ENCODE data around the gene ZNF816.
A peak's percentile ranks its signal among the peaks of the same experiment; 100 is the strongest.
"Not testable (repeated sequence)": the region's sequence is repeated elsewhere in the genome, so short reads cannot be mapped to it uniquely, and the experiment has no call there.

Gene ZNF816

DNA sequence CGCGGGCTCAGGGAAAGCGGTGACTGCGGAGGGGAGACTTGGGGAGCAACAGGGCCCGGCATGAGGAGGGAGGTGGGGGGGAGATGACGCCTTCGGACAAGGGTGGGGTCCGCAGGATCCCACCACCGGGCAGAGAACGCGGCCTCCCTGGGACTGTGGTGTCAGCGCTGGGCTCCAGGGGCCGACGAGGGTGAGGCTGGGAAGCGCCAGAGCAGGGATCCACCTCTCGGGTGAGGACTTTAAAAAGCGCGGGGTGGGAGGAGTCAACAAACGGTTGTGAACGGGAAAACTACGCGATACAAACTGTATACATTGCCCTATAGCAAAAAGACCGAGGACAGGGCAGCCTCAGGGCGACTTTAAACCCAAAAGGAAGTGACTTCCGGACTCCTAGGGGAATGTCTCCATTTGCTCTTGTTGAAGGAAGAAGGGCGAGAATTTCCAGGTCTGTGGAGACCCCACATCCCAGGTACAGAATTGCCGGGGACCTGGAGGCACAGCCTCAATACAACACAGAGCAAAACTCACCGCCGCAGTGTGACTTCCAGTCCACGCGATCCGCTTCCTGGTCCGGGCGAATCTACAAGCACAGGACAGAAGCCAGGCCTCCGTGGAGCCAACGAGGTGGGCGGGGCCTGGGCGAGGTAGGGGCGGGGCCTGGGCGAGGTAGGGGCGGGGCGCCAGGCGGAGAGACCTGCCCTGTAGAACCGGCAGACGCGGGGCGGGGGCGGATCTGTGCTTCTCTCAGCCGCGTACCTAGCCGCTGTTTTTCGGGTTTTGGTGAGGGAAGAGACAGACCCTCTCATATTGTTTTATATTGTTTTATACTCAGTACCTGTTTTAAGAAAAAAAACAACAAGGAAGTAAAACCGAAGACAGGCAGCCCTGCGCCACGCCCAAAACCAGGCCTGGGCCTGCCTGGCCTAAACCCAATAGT lies 39.6 kb downstream of the ZNF816 start, which contains the start of gene ZNF888:
Gene ZNF888 (minus strand): TSS at position 588 of the 937 bp plus-strand sequence. CDS start 5,555 bp downstream, outside the sequence.
- Histone ChIP-seq H3K27me3 (no peaks in the 10 kb centered on the region), H3K27ac (peak within 1 kb of the TSS; percentile 86), H3K9me3 (no peaks in the 10 kb centered on the region), H3K4me1 (peaks cover 0 to 20% (median 9%) of the 10 kb centered on the region in 4 donors), H3K4me3 (peak within 1 kb of the TSS; percentile 70 to 78), H3K36me3 (peaks cover 3 to 9% (median 7%) of the 10 kb centered on the region in 3 donors)
- intact Hi-C loops (cut with DNase I; ENCODE audit: low total_unique reads), result no loop called here
- TF ChIP-seq, protein P1, sequence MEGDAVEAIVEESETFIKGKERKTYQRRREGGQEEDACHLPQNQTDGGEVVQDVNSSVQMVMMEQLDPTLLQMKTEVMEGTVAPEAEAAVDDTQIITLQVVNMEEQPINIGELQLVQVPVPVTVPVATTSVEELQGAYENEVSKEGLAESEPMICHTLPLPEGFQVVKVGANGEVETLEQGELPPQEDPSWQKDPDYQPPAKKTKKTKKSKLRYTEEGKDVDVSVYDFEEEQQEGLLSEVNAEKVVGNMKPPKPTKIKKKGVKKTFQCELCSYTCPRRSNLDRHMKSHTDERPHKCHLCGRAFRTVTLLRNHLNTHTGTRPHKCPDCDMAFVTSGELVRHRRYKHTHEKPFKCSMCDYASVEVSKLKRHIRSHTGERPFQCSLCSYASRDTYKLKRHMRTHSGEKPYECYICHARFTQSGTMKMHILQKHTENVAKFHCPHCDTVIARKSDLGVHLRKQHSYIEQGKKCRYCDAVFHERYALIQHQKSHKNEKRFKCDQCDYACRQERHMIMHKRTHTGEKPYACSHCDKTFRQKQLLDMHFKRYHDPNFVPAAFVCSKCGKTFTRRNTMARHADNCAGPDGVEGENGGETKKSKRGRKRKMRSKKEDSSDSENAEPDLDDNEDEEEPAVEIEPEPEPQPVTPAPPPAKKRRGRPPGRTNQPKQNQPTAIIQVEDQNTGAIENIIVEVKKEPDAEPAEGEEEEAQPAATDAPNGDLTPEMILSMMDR (IDR thresholded peaks at IDR 0.05), result no peak
- DNase-seq, result peak; percentile 86 to 95

DNA sequence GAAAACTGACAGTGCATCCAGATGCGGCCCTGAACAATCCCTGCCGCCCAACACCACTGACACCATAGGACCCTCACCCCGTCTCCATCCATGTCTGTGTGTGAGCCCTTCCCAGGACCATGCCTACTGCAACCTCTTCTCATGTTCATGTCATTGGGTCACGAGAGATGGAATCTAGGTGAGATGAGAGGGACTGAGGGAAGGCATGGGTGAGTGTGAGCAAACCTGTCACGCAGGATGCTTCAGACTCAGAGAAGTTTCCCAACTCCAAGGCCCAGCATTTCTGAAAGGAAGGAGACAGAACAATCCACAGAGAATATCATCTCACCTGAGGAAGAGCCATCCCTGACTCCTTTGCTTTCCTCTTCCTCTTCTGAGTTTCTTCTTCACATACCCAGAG lies 45.1 kb downstream of the ZNF816 start:
- Histone ChIP-seq H3K27ac (no peak overlapping the region), H3K9me3 (no peaks in the 10 kb centered on the region), H3K27me3 (no peaks in the 10 kb centered on the region), H3K4me1 (peaks cover 0 to 4% (median 2%) of the 10 kb centered on the region in 4 donors), H3K36me3 (peaks cover 14 to 38% (median 28%) of the 10 kb centered on the region in 3 donors), H3K4me3 (no peak overlapping the region)
- intact Hi-C loops (cut with DNase I; ENCODE audit: low total_unique reads), result no loop called here
- DNase-seq, result peak in 1 of 2 donors; percentile 19
- TF ChIP-seq, protein P1 (IDR thresholded peaks at IDR 0.05), result no peak

DNA sequence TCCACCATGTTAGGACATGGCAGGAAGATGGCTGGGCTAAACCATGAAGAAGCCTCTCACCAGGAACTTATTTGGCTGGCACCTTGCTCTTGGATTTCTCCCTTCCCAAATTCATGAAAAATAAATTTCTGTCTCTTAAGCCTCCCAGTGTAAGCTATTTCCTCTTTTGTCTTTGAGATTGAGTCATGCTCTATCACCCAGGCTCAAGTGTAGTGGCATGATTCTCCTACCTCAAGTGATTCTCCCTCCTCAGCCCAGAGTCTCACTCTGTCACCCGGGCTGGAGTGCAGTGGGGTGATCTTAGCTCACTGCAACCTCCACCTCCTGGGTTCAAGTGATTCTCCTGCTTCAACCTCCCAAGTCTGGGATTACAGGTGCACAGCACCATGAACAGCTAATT lies 52.0 kb downstream of the ZNF816 start:
- DNase-seq, result no peak
- Histone ChIP-seq H3K4me3 (no peak overlapping the region), H3K4me1 (no peaks in the 10 kb centered on the region), H3K27ac (no peak overlapping the region), H3K36me3 (peaks cover 50 to 90% (median 78%) of the 10 kb centered on the region in 3 donors), H3K9me3 (no peaks in the 10 kb centered on the region), H3K27me3 (no peaks in the 10 kb centered on the region)
- TF ChIP-seq, protein P1 (IDR thresholded peaks at IDR 0.05), result no peak
- intact Hi-C loops (cut with DNase I; ENCODE audit: low total_unique reads), result no loop called here

DNA sequence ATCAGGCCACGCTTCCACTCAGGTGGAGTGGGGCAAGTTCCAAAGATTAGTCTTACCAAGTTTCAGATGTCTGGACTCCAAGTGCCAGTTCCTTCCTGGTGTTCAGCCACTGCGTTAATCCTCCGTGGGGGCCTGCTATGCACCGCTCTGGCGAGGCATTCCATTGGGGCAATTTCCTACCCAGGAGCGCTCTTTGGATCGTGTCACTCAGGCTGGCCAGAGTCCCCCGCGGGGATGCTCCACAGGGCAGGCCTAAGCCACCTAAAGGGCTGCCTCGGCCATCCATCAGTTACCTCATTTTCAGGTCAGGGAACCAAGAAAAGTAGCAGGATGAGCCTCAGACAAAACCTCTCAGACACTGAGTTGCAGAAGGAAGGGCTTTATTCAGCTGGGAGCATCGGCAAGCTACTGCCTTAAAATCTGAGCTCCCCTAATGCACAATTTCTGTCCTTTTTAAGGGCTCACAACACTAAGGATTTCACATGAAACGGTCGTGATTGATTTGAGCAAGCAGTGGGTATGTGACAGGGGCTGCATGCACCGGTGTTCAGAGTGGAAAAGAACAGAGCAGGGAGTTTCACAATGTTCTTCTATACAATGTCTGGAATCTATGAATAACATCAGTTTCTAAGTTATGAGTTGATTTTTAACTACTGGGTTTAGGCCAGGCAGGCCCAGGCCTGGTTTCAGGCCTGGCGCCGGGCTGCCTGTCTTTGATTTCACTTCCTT lies 58.5 kb downstream of the ZNF816 start:
- DNase-seq; H3K4me1 ChIP-seq; H3K27me3 ChIP-seq; H3K27ac ChIP-seq; intact Hi-C loops (cut with DNase I; ENCODE audit: low total_unique reads); H3K9me3 ChIP-seq; H3K4me3 ChIP-seq: not testable (repeated sequence)
- peaks cover 25 to 31% (median 30%) of the 10 kb centered on the region in 3 donors for H3K36me3 ChIP-seq

DNA sequence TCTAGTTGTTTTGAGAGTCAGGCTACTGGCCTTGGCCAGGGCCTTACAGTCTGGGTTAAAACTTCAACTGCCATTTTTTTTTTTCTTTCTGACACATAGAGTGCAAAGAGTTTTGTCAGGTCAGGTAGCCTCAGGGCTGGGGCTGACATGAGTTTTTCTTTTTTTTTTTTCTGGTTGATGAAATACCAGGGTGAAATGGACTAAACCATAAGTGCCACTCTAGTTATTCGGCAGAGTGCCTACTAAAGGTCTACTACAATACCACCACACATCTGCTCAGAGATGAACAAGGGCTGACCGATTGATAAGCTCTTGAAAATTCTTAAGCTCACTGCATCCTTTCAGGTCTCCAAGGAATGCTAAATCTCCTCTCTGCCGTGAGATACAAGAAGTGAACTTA lies 60.8 kb downstream of the ZNF816 start:
- DNase-seq, result no peak
- intact Hi-C loops (cut with DNase I; ENCODE audit: low total_unique reads), result no loop called here
- H3K27ac ChIP-seq, result no peak overlapping the region
- peaks cover 8 to 12% (median 10%) of the 10 kb centered on the region in 3 donors for H3K36me3 ChIP-seq
- H3K27me3 ChIP-seq, result no peaks in the 10 kb centered on the region
- H3K9me3 ChIP-seq, result no peaks in the 10 kb centered on the region
- TF ChIP-seq, protein P1 (IDR thresholded peaks at IDR 0.05), result no peak
- no peak overlapping the region for H3K4me3 ChIP-seq
- H3K4me1 ChIP-seq, result peaks cover 0 to 7% (median 6%) of the 10 kb centered on the region in 4 donors

Data from tibial artery (tissue), 4 donors.